Aorta (tissue), 5 donors: ENCODE measurements around the gene CCDC6. TPM values are rescaled to one million over a fixed set of nuclear protein-coding genes. Genes with fewer than 3 reads are reported as not detected.
"Not testable (repeated sequence)": the region's sequence is repeated elsewhere in the genome, so short reads cannot be mapped to it uniquely, and the experiment has no call there.

ENCODE experiments used
- ATAC-seq: fragments of 200-7000 bp; cut with Tn5 transposase; one replicate; pipeline ENCODE4 v1.9.1; 2022; ENCODE audit warnings: moderate library complexity; ENCODE audit not compliant: low FRiP score
- DNase-seq, 2 donors: peaks; one replicate each; pipeline ENCODE4 v3.0.0-alpha.2; 2020
- H3K27ac ChIP-seq, 2 donors: one replicate each; pipeline ENCODE4 v1.5.1; 2013; ENCODE audit warnings: low read length in 2 of 2, mild to moderate bottlenecking in 2 of 2, moderate library complexity in 2 of 2, control low read depth in 1 of 2, inconsistent platforms in 1 of 2, low read depth in 1 of 2
- H3K27me3 ChIP-seq, 2 donors: one replicate each; pipeline ENCODE4 v1.6.1; 2013; ENCODE audit warnings: control low read depth in 1 of 2, low read length in 1 of 2, mild to moderate bottlenecking in 1 of 2, moderate library complexity in 1 of 2; ENCODE audit not compliant: insufficient read depth in 2 of 2, control insufficient read depth in 1 of 2
- H3K36me3 ChIP-seq, 2 donors: one replicate each; pipeline ENCODE4 v1.6.1; 2013; ENCODE audit warnings: control low read depth in 1 of 2, low read length in 1 of 2, mild to moderate bottlenecking in 1 of 2; ENCODE audit not compliant: insufficient read depth in 2 of 2, control insufficient read depth in 1 of 2
- H3K4me1 ChIP-seq, 2 donors: one replicate each; pipeline ENCODE4 v1.6.1; 2013; ENCODE audit warnings: low read length in 2 of 2, control low read depth in 1 of 2, mild to moderate bottlenecking in 1 of 2, moderate library complexity in 1 of 2; ENCODE audit not compliant: insufficient read depth in 2 of 2, control insufficient read depth in 1 of 2
- H3K4me3 ChIP-seq, 2 donors: one replicate each; pipeline ENCODE4 v1.5.1; 2013; ENCODE audit warnings: low read length in 2 of 2, control low read depth in 1 of 2, mild to moderate bottlenecking in 1 of 2
- H3K9me3 ChIP-seq: one replicate; pipeline ENCODE4 v1.6.1; 2013; ENCODE audit warnings: mild to moderate bottlenecking, low read length; ENCODE audit not compliant: control insufficient read depth
- WGBS, 2 donors: extraction: QIAGEN DNeasy Blood & Tissue Kit; methylation state at CpG; one replicate each; pipeline ENCODE4 v1.1.7; 2013; 5-methylcytosine and 5-hydroxymethylcytosine counted together
- intact Hi-C, 2 donors: fragments of 100-400 bp; cut with DNase I; formaldehyde crosslinking; loops; one replicate each; pipeline versions ENCODE4 v1.14.2 to v1.15.0; 2022
- polyA plus RNA-seq, 2 donors: library from polyadenylated mRNA; stranded (reverse); fragments of 200-250 nt; gene quantifications; one replicate each; pipeline ENCODE4 v1.2.3, GENCODE V29; 2013
- total RNA-seq, 2 donors: library from RNA; stranded (reverse); fragmentation: NEBNext Ultra II Directional; extraction: Animal tissue kit (Norgen Biotek cat#: 25700); gene quantifications; one replicate each; pipeline ENCODE4 v1.2.1, GENCODE V29; 2021
- donor health status: healthy with polysubstance abuse.
- donor health status: Bipolar disorder and iron deficiency.
- donor health status: DM: no; HTN: no; CAD: no.
- donor health status: DM: no; HTN: no; CAD: no.
- donor health status: DM: yes; HTN: yes; CAD: no.

The CCDC6 gene
- total and polyA plus RNA-seq, 4 donors, result 21.8 to 90.0 (median 51.7) TPM

DNA sequence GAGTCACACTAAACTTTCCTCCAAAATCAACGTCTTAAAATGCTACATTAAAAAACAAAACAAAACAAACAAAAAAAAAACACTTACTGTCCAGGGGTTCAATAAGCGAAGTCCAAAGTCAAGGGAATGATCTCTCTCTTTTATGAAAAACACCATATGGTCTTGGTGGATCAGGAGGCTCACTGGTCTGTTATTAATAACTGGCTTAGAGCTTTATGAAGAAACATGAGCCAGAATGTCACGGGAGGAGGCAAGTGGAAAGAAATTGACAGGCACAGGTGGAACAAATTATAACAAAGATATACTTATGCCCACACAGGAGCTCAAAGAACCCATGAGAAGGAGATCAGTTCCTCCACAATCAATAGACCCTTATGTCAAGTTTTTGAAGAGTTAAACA lies 153.1 kb downstream of the CCDC6 start, which contains the start of gene MRLN:
Gene MRLN (minus strand): TSS at position 189 of the 400 bp plus-strand sequence.
- ATAC-seq, result no peak
- Histone ChIP-seq H3K27ac (no peak within 1 kb of the TSS), H3K4me1 (no peaks in the 10 kb centered on the region), H3K4me3 (no peak within 1 kb of the TSS), H3K36me3 (no peaks in the 10 kb centered on the region), H3K9me3 (no peaks in the 10 kb centered on the region), H3K27me3 (no peaks in the 10 kb centered on the region)
- intact Hi-C loops, result no loop called here
- 81% methylated on average over 3 of the region's 3 CpGs for WGBS, 2 donors
- no peak for DNase-seq

DNA sequence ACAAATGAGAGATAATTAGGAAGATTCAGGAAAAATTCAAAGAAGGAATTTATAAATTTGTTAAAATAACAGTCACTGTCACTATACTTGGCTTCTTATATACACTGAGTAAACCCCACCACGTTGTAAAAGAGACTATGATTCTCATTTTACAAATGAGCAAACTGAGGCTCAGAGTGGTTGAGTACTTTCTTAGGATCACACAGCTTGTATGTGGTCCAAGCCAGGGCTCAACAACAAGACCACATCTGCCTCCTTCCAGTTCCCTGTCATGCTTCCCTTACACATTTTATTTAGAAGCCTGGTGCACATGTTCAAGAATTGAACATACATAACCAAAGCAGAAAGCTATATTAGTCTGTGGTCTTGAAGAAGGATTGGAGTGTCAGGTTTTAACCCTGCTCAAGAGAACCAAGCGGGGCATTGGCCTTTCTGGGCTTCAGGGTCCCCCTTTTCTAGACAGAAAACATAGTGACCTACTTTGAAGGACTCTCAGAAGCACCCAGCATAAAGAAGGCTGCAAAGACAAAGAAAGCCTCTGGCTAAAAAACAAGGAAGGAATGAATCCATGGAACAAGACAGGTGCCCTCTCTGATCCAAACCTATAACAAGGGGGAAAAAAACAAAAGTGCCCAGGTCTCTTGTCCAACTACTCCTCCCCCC lies 153.9 kb downstream of the CCDC6 start:
- no peaks in the 10 kb centered on the region for H3K27me3 ChIP-seq
- WGBS, 2 donors, result 76 to 84% methylated on average over 2 of the region's 2 CpGs
- H3K4me3 ChIP-seq, result no peak overlapping the region
- H3K27ac ChIP-seq, result no peak overlapping the region
- DNase-seq, result no peak
- H3K9me3 ChIP-seq, result no peaks in the 10 kb centered on the region
- intact Hi-C loops, result no loop called here
- no peaks in the 10 kb centered on the region for H3K36me3 ChIP-seq
- no peaks in the 10 kb centered on the region for H3K4me1 ChIP-seq
- ATAC-seq, result no peak

DNA sequence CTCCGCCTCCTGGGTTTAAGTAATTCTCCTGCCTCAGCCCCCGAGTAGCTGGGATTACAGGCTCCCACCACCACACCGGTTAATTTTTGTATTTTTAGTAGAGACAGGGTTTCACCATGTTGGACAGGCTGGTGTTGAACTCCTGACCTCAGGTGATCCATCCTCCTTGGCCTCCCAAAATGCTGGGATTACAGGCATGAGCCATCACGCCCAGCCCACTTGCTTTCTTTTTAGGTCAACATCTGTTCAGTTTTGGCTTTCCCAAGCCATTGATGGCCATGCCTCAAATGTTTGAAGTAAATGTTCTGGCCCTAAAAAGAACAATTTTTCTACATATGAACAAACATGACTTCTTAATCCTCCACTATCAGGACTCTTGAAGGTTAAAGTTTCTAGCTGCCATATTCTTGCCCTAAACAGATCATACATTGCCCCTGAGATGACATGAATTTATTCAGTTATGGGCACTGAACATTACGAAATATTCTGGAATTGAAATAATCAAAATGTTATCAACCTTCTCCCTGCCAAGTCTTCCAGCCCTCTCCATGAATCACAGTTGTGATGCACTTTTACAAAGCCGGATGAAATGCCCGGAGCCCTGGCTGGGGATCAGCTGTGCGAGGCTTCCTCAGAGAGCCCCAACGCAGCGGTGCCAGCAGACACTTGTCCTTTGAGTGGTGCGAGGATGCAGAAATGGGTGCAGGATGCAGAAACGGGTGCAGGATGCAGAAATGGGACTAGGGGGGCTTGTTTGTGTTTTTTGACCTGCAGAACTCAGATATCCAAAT lies 156.0 kb downstream of the CCDC6 start:
- Histone ChIP-seq H3K4me3 (no peak overlapping the region), H3K9me3 (no peaks in the 10 kb centered on the region), H3K4me1 (no peaks in the 10 kb centered on the region), H3K36me3 (no peaks in the 10 kb centered on the region), H3K27ac (no peak overlapping the region), H3K27me3 (no peaks in the 10 kb centered on the region)
- intact Hi-C loops, result no loop called here
- ATAC-seq, result no peak
- WGBS, 2 donors, result 42 to 54% methylated on average over 12 of the region's 12 CpGs
- no peak for DNase-seq

DNA sequence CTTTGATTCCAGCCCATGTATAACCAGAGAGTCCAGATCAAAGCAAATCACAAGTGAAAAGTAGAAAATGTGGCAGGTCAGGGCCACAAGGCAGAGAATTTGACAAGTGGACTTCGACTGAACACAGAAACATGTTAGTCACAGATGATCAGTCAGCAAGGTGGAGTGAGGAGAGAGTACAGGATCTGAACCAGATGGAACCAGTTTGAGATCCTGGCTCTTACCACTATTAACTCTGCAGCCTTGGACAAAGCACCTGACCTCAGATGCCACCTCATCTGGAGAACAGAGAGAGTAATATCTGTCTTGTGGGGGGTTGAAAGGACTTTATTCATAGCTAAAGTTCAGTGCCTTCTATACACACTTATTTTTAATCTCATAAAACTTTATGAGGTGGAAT lies 157.5 kb downstream of the CCDC6 start:
- Histone ChIP-seq H3K4me1 (no peaks in the 10 kb centered on the region), H3K27me3 (no peaks in the 10 kb centered on the region), H3K36me3 (no peaks in the 10 kb centered on the region), H3K27ac (no peak overlapping the region), H3K9me3 (no peaks in the 10 kb centered on the region), H3K4me3 (no peak overlapping the region)
- WGBS, 2 donors, result 89 to 92% methylated on average over 1 of the region's 1 CpG
- intact Hi-C loops, result no loop called here
- DNase-seq (no peak), ATAC-seq (no peak)

DNA sequence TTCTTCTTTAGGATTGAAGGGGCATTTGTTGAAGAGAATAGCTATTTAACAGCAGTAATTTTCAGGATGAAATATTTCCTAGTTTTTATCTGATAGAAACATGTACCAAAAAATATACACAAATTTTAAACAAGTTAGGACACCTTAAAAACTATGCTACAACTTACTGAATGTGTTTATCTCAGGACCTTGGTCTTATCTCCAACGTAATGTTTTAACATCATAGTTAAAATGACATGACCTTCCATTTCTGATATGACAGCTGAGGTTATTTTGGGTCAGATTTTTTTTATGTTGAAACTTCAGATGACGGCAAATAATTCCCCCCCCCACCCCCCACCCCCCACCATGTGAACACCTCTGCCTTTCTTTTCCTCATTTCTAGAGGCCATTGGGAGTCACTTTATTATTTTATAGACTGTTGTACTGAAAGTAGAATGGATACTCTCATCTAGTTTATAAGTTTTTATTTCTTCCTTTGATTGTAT lies 161.1 kb downstream of the CCDC6 start:
- WGBS, 2 donors, result 67 to 68% methylated on average over 2 of the region's 2 CpGs

DNA sequence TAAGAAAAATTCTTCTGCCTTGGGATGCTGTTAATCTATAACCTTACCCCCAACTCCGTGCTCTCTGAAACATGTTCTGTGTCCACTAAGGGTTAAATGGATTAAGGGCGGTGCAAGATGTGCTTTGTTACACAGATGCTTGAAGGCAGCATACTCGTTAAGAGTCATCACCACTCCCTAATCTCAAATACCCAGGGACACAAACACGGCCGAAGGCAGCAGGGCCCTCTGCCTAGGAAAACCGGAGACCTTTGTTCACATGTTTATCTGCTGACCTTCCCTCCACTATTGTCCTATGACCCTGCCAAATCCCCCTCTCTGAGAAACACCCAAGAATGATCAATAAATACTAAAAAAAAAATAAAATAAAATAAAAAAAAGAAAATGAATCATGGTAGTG lies 161.6 kb downstream of the CCDC6 start:
- H3K27ac ChIP-seq, DNase-seq, ATAC-seq, H3K9me3 ChIP-seq, H3K27me3 ChIP-seq, H3K4me3 ChIP-seq, intact Hi-C loops, H3K4me1 ChIP-seq, H3K36me3 ChIP-seq: not testable (repeated sequence)
- WGBS, 2 donors, result 82 to 85% methylated on average over 6 of the region's 6 CpGs

More for the DNA sequence above, 161.1 kb downstream of the CCDC6 start:
- DNase-seq, result no peak
- Histone ChIP-seq H3K4me1 (no peaks in the 10 kb centered on the region), H3K27me3 (no peaks in the 10 kb centered on the region), H3K36me3 (no peaks in the 10 kb centered on the region), H3K9me3 (no peaks in the 10 kb centered on the region), H3K27ac (no peak overlapping the region), H3K4me3 (no peak overlapping the region)
- intact Hi-C loops, result no loop called here
- no peak for ATAC-seq

DNA sequence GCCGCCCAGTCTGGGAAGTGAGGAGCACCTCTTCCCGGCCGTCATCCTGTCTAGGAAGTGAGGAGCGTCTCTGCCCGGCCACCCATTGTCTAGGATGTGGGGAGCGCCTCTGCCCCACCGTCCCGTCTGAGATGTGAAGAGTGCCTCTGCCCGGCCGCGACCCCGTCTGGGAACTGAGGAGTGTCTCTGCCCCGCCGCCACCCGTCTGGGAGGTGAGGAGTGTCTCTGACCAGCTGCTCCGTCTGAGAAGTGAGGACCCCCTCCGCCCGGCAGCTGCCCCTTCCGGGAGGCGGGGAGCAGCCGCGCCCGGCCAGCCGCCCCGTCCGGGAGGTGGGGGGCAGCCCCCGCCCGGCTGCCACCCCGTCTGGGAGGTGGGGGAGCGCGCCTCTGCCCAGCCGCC lies 162.2 kb downstream of the CCDC6 start:
- intact Hi-C loops, H3K4me1 ChIP-seq, ATAC-seq, DNase-seq, H3K27ac ChIP-seq, H3K27me3 ChIP-seq, H3K4me3 ChIP-seq, H3K9me3 ChIP-seq, H3K36me3 ChIP-seq: not testable (repeated sequence)
- WGBS, 2 donors, result 94 to 97% methylated on average over 29 to 32 of the region's 32 CpGs

DNA sequence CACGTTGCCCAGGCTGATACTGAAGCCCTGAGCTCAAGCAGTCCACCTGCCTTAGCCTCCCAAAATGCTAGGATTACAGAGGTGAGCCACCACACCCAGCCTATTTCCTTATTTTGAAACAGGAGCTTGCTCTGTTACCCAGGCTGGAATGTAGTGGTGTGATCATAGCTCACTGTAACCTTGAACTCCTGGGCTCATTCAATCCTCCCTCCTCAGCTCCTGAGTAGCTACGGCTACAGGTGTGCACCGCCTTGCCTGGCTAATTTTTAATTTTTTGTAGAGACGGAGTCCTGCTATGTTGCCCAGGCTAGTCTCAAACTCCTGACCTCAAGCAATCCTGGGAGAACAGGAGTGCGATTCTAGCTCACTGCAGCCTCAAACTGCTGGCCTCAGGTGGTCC lies 164.8 kb downstream of the CCDC6 start:
- Histone ChIP-seq H3K4me3 (no peak overlapping the region), H3K9me3 (no peaks in the 10 kb centered on the region), H3K27me3 (no peaks in the 10 kb centered on the region), H3K4me1 (no peaks in the 10 kb centered on the region), H3K36me3 (no peaks in the 10 kb centered on the region), H3K27ac (no peak overlapping the region)
- DNase-seq (no peak), ATAC-seq (no peak)
- intact Hi-C loops, result no loop called here
- 92 to 93% methylated on average over 5 of the region's 5 CpGs for WGBS, 2 donors

DNA sequence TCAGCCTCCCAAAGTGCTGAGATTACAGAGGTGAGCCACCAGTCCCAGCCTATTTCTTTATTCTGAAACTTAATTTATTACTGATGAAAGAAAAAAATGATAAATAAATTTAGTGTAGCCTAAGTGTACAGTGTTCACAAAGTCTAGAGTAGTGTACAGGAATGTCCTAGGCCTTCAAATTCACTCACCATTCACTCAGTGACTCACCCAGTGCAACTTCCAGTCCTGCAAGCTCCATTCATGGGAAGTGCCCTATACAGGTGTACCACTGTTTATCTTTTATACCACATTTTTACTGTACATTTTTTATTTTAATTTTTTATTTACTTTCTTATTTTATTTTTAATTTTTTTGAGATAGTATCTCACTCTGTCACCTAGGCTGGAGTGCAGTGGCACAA lies 165.3 kb downstream of the CCDC6 start:
- intact Hi-C loops, result no loop called here
- ATAC-seq, result no peak

More for the DNA sequence above, 165.3 kb downstream of the CCDC6 start:
- no peaks in the 10 kb centered on the region for H3K9me3 ChIP-seq
- no peaks in the 10 kb centered on the region for H3K36me3 ChIP-seq
- no peaks in the 10 kb centered on the region for H3K27me3 ChIP-seq
- H3K4me3 ChIP-seq, result no peak overlapping the region
- no peak overlapping the region for H3K27ac ChIP-seq
- no peak for DNase-seq
- no peaks in the 10 kb centered on the region for H3K4me1 ChIP-seq
